ENCODE results near the gene MSI2.

DNA sequence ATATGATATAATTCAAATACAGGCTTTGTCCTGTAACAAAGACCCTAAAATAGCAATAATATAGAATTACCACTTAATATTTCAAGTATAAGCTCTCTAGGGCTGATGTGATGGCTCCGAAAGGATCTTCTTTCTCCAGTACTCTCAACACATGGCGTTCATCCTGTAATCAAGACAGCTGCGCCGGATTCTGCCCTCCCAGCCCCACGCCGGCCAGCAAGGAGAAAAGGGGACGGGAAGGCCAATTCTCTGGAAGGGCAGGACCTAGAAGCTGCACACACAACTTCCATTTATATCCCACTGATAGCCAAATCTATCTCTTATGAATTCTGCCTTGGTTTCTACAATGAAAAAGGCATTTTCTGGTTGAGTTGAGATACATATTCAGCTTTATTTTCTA is 456.8 kb downstream of the MSI2 start:
- no peak for TF ChIP-seq POLR2A (IDR thresholded peaks at IDR 0.05; ENCODE audit: low read depth, low read length)
- TF ChIP-seq TAF1 (IDR thresholded peaks at IDR 0.05; ENCODE audit: borderline replicate concordance, low read depth, low read length), result no peak
